AG09319 (cell line): Measurements from ENCODE around the gene TJP2.

ENCODE experiments used
- DNase-seq: peaks from one replicate; pipeline ENCODE4 v3.0.0-alpha.2; 2010; ENCODE audit warnings: low read depth; ENCODE audit errors: extremely low read depth
- CTCF ChIP-seq: IDR thresholded peaks from 2 replicates; pipeline ENCODE4 v1.5.1; 2011; ENCODE audit warnings: low read depth, mild to moderate bottlenecking, inconsistent platforms, low read length, moderate library complexity

Gene TJP2

GRCh38 chr9:69165581-69165980, 8.5 kb upstream of the TJP2 start:
- DNase-seq = no peak
- no peak for TF ChIP-seq CTCF

GRCh38 chr9:69168709-69169217, 5.3 kb upstream of the TJP2 start:
- TF ChIP-seq CTCF = no peak
- DNase-seq = no peak

GRCh38 chr9:69170231-69170630, 3.8 kb upstream of the TJP2 start:
- no peak for TF ChIP-seq CTCF
- DNase-seq = no peak

- no peak for TF ChIP-seq CTCF
- DNase-seq = no peak
Observed at GRCh38 chr9:69171049-69171448, 3.0 kb upstream of the TJP2 start.

GRCh38 chr9:69171517-69171916, 2.6 kb upstream of the TJP2 start:
- TF ChIP-seq CTCF = no peak
- no peak for DNase-seq

- no peak for TF ChIP-seq CTCF
- DNase-seq = no peak
Observed at GRCh38 chr9:69172895-69173294, 1.2 kb upstream of the TJP2 start.

GRCh38 chr9:69173497-69173890, 583 bp upstream of the TJP2 start:
- TF ChIP-seq CTCF = no peak
- no peak for DNase-seq
